Ectodermal cell (in vitro differentiated cells): ENCODE results near the gene SYNJ2.
"Not testable (repeated sequence)": the region's sequence is repeated elsewhere in the genome, so short reads cannot be mapped to it uniquely, and the experiment has no call there.

Experiments used
- H3K27ac ChIP-seq: 2 replicates; pipeline ENCODE4 v1.7.0; 2013; ENCODE audit warnings: mild to moderate bottlenecking, low read depth, low read length; ENCODE audit not compliant: insufficient read depth, poor library complexity, severe bottlenecking
- H3K27me3 ChIP-seq: 2 replicates; pipeline ENCODE4 v1.7.0; 2013; ENCODE audit warnings: mild to moderate bottlenecking, low read length; ENCODE audit not compliant: insufficient read depth, control insufficient read depth, poor library complexity, severe bottlenecking
- H3K36me3 ChIP-seq: one replicate; pipeline ENCODE4 v1.7.0; 2013; ENCODE audit warnings: low read length; ENCODE audit not compliant: control insufficient read depth, insufficient read depth
- H3K4me1 ChIP-seq: one replicate; pipeline ENCODE4 v1.7.0; 2013; ENCODE audit warnings: low read length; ENCODE audit not compliant: control insufficient read depth, insufficient read depth
- H3K4me3 ChIP-seq: 2 replicates; pipeline ENCODE4 v1.7.0; 2013; ENCODE audit warnings: low read depth, low read length, control low read depth; ENCODE audit not compliant: insufficient read depth
- H3K9me3 ChIP-seq: 2 replicates; pipeline ENCODE4 v1.7.0; 2013; ENCODE audit warnings: mild to moderate bottlenecking, low read length, moderate library complexity; ENCODE audit not compliant: control insufficient read depth
- WGBS, 2 experiments: methylation state at CpG; one replicate each; pipeline ENCODE4 v1.1.7; 2013; ENCODE audit warnings: missing lambda C conversion rate in 2 of 2; 5-methylcytosine and 5-hydroxymethylcytosine counted together

Gene SYNJ2

DNA sequence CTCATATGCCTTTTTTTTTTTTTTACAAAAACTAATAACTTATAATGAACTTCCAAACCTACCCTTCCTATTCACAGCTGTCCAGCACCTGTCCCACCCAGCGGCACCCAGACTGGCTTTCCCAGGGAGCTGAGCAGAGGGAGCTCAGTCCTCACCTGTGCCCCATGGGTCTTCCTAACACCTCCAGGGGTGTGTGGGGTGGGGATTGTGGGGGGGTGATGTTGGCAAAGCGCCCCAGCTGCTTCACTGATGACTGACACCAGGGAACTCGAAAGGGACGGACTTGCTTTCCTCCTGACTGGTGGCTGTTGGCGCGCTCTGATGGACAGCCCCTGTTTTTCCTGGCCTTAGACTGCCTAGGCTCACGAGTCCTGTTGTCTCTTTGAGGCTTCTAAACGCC lies 14.2 kb upstream of the SYNJ2 start:
- H3K36me3 ChIP-seq = no peaks in the 10 kb centered on the region
- WGBS, 2 experiments = 84 to 89% methylated on average over 8 of the region's 8 CpGs
- no peak overlapping the region for H3K4me3 ChIP-seq
- peaks cover 4% of the 10 kb centered on the region for H3K4me1 ChIP-seq
- no peaks in the 10 kb centered on the region for H3K27me3 ChIP-seq
- no peak overlapping the region for H3K27ac ChIP-seq
- H3K9me3 ChIP-seq = no peaks in the 10 kb centered on the region

DNA sequence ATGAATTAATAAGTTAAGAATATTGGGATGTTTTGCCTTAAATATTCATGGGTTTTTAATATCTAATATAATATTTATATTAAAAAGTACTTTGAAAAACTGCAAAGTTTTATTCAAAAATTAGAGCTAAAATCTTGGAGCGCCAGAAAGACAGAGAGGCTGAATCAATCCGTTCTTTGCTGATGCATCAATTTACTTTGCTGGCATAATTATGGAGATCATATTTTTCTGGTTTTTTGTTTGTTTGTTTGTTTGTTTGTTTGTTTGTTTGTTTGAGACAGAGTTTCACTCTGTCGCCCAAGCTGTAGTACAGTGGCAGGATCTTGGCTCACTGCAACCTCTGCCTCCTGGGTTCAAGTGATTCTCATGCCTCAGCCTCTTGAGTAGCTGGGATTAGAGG lies 9.5 kb upstream of the SYNJ2 start:
- 97 to 98% methylated on average over 3 of the region's 3 CpGs for WGBS, 2 experiments
- H3K36me3 ChIP-seq, H3K27ac ChIP-seq, H3K4me3 ChIP-seq, H3K9me3 ChIP-seq, H3K27me3 ChIP-seq, H3K4me1 ChIP-seq: not testable (repeated sequence)

DNA sequence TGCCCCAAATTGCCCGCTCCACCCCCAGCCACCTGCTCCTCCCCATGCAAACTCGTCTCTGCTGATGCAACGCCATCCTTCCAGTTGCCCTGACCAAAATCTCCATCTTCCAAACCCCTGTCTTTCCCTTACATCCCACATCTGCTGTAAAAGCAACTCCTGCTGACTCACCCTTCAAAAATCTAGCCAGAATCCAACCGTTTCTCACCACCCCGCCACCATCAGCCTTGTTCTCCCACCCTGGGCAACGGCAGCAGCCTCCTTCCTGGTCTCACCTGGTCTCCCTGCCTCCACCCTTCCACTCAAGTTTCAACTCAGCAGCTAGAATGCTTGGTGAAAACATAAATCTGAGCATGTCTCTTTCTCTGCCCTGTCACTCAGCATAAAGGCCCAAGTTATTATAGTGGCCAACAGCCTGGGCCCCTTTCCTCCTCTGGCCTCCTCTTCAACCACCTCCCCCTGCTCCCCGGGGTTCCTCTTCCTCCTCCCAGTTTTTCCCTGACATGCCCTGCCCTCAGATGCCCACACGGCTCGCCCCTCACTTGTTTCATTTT lies 7.2 kb upstream of the SYNJ2 start:
- WGBS, 2 experiments = 87 to 89% methylated on average over 9 of the region's 9 CpGs
- Histone ChIP-seq H3K9me3 (no peaks in the 10 kb centered on the region), H3K36me3 (no peaks in the 10 kb centered on the region), H3K4me3 (no peak overlapping the region), H3K27me3 (no peaks in the 10 kb centered on the region), H3K27ac (no peak overlapping the region), H3K4me1 (no peaks in the 10 kb centered on the region)

DNA sequence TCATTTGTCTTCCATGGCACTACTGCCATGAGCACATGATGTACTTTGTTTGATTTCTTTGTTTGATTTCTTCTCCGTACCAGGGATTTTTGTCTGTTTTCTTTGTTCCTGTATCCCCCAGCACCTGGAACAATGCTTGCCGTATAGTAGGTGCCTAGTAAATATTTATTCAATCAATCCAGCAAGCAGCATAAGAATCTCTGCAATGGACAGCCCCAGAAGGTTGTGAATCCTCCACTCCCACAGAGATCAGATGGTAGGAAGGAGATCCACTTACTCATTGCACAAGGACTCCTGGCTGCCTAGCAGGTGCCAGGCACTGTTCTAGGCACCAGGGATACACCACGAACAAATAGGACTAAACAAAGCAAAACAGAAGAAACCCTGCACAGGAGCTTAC lies 6.7 kb upstream of the SYNJ2 start:
- peaks cover under 1% of the 10 kb centered on the region for H3K27me3 ChIP-seq
- WGBS, 2 experiments = 94 to 97% methylated on average over 3 of the region's 3 CpGs
- no peaks in the 10 kb centered on the region for H3K36me3 ChIP-seq
- H3K27ac ChIP-seq = no peak overlapping the region
- H3K4me3 ChIP-seq = no peak overlapping the region
- H3K4me1 ChIP-seq = no peaks in the 10 kb centered on the region
- no peaks in the 10 kb centered on the region for H3K9me3 ChIP-seq

DNA sequence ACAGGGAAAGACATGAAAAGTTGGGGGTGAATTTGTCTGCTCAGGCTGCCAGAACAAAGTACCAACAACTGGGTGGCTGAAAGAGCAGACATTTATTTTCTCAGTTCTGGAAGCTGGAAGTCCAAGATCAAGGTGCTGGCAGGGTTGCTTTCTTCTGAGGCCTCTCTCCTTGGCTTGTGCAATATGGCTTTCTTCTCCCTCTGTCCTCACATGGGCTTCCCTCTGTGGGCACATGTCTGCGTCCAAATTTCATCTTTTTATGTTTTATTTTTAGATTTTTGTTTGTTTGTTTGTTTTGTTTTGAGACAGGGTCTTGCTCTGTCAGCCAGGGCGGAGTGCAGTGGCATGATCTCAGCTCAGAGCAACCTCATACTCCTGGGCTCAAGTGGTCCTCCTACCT lies 6.2 kb upstream of the SYNJ2 start:
- 95 to 97% methylated on average over 2 of the region's 2 CpGs for WGBS, 2 experiments
- H3K27ac ChIP-seq = no peak overlapping the region
- no peaks in the 10 kb centered on the region for H3K4me1 ChIP-seq
- no peaks in the 10 kb centered on the region for H3K9me3 ChIP-seq
- no peaks in the 10 kb centered on the region for H3K36me3 ChIP-seq
- no peak overlapping the region for H3K4me3 ChIP-seq
- H3K27me3 ChIP-seq = peaks cover 5% of the 10 kb centered on the region

DNA sequence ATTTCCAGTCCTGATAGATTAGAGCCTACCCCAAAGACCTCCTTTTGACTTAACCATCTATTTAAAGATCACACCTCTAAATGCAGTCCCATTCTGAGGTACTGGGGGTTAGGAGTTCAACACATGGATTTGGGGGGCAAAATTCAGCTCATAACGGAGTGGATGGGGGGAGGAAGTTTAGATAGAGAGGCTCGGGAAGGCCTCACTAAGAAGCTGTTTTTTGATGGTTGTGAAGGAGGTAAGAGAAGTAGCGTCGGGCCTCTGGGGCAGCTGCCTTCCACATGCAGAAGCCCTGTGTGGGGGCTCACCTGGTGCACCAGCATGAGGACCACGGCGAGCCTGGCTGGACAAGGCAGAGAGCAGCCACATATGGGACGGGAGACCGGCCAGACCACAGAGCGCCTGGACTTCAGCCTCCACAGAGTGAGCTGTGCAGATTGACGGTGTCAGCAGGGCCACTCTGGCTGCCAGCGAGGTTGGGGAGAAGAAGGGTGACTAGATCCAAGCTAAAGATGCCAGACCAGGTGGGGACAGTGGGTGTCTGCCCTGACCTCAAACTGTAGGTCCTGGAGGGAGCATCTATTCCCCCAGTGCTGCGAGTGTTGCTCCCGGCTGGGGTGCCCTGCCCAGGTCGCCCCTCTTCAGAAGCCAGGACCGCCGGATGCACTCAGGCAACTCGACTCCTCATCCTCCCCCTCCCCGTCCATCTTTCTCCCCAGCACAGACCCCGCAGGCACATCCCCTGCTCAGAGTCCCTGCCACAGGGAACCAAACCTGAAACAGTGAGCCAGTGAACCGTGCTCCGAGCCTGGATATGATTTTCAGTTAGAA lies 5.1 kb upstream of the SYNJ2 start:
- Histone ChIP-seq H3K4me1 (no peaks in the 10 kb centered on the region), H3K27me3 (peaks cover 16% of the 10 kb centered on the region), H3K36me3 (no peaks in the 10 kb centered on the region), H3K9me3 (no peaks in the 10 kb centered on the region), H3K27ac (no peak overlapping the region), H3K4me3 (no peak overlapping the region)
- WGBS, 2 experiments = 90 to 92% methylated on average over 21 of the region's 21 CpGs

DNA sequence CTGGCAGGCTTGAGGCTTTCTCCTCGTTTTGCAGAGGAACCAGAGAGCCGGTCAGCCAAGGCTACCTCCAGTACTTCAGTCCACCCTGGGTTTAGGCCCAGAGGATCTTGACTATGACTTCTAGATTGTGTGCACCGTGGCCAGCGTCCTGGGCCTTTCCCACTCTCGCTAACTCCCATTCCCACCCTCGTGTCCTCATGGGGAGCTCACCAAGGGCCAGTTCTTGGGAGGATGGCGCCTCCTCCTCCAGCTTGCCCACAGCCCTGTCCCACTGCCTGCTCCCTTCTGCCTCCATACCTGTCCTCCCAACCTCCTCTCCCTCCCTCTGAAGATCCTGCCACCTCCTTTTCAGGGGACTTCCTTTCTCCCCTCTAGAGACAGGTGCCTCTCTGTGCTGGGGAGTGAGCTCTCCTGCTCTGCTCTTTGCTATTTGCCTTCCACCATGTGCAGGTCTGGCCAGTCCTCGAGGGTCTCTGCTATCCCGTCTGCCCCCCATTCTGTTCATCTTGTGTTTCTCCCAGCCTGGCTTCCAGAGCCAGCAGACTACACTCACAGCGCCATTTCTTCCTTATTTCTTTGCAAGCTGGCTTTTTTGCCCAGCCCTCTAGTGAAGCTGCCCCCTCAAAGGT lies 4.4 kb upstream of the SYNJ2 start:
- Histone ChIP-seq H3K27ac (no peak overlapping the region), H3K27me3 (peaks cover 22% of the 10 kb centered on the region), H3K36me3 (no peaks in the 10 kb centered on the region), H3K9me3 (no peaks in the 10 kb centered on the region), H3K4me1 (no peaks in the 10 kb centered on the region), H3K4me3 (no peak overlapping the region)
- 92 to 94% methylated on average over 10 of the region's 10 CpGs for WGBS, 2 experiments

DNA sequence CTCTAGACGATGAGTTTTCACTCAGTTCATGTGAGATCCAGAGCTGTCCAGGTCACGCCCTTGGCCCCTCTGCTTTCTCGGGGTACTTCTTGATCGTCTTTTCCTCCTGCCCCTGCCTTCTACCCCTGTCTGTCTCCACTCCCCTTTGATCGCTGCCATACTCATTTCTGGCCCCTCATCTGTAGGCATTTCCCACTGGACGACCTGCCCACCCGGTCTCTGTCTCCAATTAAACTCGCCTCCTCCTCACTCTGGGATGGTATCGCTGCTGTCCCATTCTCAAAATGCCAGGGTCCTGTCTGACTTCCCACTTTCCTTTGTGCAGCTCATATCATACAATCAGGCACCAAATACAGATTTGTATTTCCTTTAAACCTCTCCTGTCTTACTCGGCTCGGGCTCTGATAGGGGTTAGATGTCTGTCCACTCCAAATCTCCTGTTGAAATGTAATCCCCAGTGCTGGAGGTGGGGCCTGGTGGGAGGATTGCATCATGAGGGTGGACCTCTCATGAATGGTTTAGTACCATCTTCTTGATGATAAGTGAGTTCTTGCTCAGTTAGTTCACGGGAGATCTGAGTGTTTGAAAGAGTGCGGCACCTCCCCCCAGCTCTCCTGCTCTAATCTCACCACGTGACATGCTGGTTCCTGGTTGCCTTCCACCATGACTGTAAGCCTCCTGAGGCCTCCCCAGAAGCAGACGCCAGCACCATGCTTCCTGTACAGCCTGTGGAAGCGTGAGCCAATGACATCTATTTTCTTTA lies 3.5 kb upstream of the SYNJ2 start:
- H3K4me3 ChIP-seq = no peak overlapping the region
- 90 to 91% methylated on average over 16 of the region's 16 CpGs for WGBS, 2 experiments

DNA sequence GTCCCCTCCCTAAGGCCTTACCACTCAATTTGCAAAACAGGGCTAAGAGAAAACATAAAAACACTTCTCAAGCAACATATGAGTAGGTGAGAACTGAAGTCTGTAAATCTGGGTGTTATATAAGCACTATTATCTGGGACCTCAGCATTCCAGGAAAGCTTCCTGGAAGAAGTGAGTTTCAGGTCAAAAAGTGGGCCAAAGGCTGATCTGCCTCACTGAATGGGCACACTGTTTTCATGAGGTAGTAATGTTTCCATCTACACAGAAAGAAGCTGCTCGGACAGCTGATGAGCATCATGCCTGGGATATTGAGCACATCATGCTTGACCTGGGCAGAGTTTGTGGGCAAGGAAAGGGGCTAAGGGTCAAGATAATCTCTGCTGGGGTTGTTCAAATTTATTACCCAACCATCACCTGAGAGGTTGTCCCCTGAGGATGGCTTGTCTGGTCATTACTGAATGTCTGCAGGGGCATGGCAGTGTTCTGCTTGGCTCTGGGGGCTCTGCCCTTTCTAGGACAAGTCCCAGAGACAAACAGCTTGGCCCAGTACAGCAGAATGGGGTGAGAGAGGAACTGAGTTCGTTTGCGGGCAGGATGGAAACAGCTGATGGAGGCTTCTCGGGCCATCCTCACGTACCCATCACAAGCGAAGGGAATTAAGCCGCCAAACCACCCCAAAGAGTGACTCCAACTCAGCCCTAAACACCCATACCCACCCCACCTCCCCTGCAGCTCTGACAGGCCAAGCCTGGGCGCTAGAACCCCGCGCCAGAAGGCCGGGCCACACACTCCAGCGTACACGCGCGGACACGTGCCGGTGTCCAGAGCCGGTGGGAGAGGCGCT lies 1.2 kb upstream of the SYNJ2 start:
- no peak overlapping the region for H3K27ac ChIP-seq
- H3K9me3 ChIP-seq = no peaks in the 10 kb centered on the region
- no peaks in the 10 kb centered on the region for H3K36me3 ChIP-seq
- 88 to 92% methylated on average over 19 of the region's 19 CpGs for WGBS, 2 experiments
- peak overlapping the region; percentile 62 for H3K4me3 ChIP-seq
- peaks cover 22% of the 10 kb centered on the region for H3K27me3 ChIP-seq
- peaks cover 6% of the 10 kb centered on the region for H3K4me1 ChIP-seq

More for the DNA sequence above, 3.5 kb upstream of the SYNJ2 start:
- H3K27ac ChIP-seq = no peak overlapping the region
- H3K4me1 ChIP-seq = no peaks in the 10 kb centered on the region
- H3K36me3 ChIP-seq = no peaks in the 10 kb centered on the region
- no peaks in the 10 kb centered on the region for H3K9me3 ChIP-seq
- peaks cover 22% of the 10 kb centered on the region for H3K27me3 ChIP-seq
